ENCODE results near the gene COPS7A.
A peak's percentile ranks its signal among the peaks of the same experiment; 100 is the strongest.

The COPS7A gene

DNA sequence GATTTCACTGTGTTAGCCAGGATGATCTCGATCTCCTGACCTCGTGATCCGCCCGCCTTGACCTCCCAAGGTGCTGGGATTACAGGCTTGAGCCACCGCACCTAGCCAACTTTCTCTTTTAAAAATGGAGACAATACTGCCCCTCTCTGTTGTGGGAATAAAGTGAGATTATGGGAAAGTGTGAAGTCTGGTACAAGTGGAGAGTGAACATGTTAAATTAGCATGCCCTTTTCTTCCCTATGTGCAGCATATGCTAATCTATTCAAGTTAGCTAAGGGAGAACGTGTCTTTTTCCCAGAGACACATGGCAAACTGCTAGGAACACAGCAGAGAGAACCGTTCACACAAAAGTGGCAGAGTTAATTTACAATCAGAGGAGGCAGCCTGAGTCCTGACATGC is 1.5 kb downstream of the COPS7A start:
- Histone ChIP-seq H3K9me3 (replicated peaks; ENCODE audit: insufficient read depth, low read length) (no peaks in the 10 kb centered on the region), H4K20me1 (ENCODE audit: insufficient read depth, low read length) (no peaks in the 10 kb centered on the region), H3K9me2 (replicated peaks; ENCODE audit: insufficient read depth, low read length) (no peaks in the 10 kb centered on the region), H3F3A (ENCODE audit: insufficient read depth, low read length) (peaks cover 7% of the 10 kb centered on the region), H3K79me2 (ENCODE audit: low read length) (peaks cover 7% of the 10 kb centered on the region), H3K27ac (ENCODE audit: low read length) (no peak overlapping the region), H3K36me3 (replicated peaks; ENCODE audit: insufficient read depth, low read length) (0 out of 2 replicates have a peak, but pooled peaks cover 5% of the 10 kb centered on the region), H3K9ac (ENCODE audit: low read length) (no peak overlapping the region), H3K4me3 (ENCODE audit: low read length) (no peak overlapping the region), H2AFZ (ENCODE audit: low read length) (no peak overlapping the region), H3K27me3 (replicated peaks; ENCODE audit: insufficient read depth, low read length) (no peaks in the 10 kb centered on the region), H3K4me1 (ENCODE audit: low read length) (peaks cover 6% of the 10 kb centered on the region), H3K4me2 (ENCODE audit: low read depth, low read length) (peak overlapping the region; percentile 95; the same call in 1 of the 2 replicates)
- no peak for DNase-seq
- TF ChIP-seq EZH2phosphoT487 (IDR thresholded peaks at IDR 0.05; ENCODE audit: low read length) (no peak), CTCF (IDR thresholded peaks at IDR 0.05; ENCODE audit: low read length) (no peak), EZH2 (optimal IDR thresholded peaks at IDR 0.05; ENCODE audit: low read depth, low read length) (no peak)

GRCh38 chr12:6729186-6729585 is 5.3 kb downstream of the COPS7A start:
- Histone ChIP-seq H3K79me2 (ENCODE audit: low read length) (peaks cover 7% of the 10 kb centered on the region), H3K27ac (ENCODE audit: low read length) (no peak overlapping the region), H3K9me3 (replicated peaks; ENCODE audit: insufficient read depth, low read length) (no peaks in the 10 kb centered on the region), H3K27me3 (replicated peaks; ENCODE audit: insufficient read depth, low read length) (no peaks in the 10 kb centered on the region), H4K20me1 (ENCODE audit: insufficient read depth, low read length) (no peaks in the 10 kb centered on the region), H3F3A (ENCODE audit: insufficient read depth, low read length) (peaks cover 7% of the 10 kb centered on the region), H3K9ac (ENCODE audit: low read length) (no peak overlapping the region), H3K4me3 (ENCODE audit: low read length) (no peak overlapping the region), H3K9me2 (replicated peaks; ENCODE audit: insufficient read depth, low read length) (no peaks in the 10 kb centered on the region), H3K4me2 (ENCODE audit: low read depth, low read length) (no peak overlapping the region), H3K36me3 (replicated peaks; ENCODE audit: insufficient read depth, low read length) (0 out of 2 replicates have a peak, but pooled peaks cover 5% of the 10 kb centered on the region), H2AFZ (ENCODE audit: low read length) (no peak overlapping the region), H3K4me1 (ENCODE audit: low read length) (peaks cover 6% of the 10 kb centered on the region)
- no peak for DNase-seq
- TF ChIP-seq CTCF (IDR thresholded peaks at IDR 0.05; ENCODE audit: low read length) (no peak), EZH2 (optimal IDR thresholded peaks at IDR 0.05; ENCODE audit: low read depth, low read length) (no peak), EZH2phosphoT487 (IDR thresholded peaks at IDR 0.05; ENCODE audit: low read length) (no peak)

DNA sequence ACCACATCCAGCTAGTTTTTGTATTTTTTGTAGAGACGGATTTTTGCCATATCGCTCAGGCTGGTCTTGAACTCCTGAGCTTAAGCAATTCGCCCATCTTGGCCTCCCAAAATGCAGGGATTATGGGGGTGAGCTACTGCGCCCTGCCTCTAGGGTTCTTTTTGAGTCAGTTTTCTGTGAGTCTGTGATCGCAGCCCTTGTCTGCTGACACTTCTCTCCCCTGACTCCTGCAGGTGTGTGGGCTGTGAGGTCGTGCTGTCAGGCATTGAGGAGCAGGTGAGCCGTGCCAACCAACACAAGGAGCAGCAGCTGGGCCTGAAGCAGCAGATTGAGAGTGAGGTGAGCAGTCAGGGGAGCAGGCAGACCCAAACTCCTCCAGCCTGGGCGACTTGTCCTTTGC is 6.3 kb downstream of the COPS7A start:
- no peak overlapping the region for H3K9ac ChIP-seq (ENCODE audit: low read length)
- no peaks in the 10 kb centered on the region for H3K9me2 ChIP-seq (replicated peaks; ENCODE audit: insufficient read depth, low read length)
- no peaks in the 10 kb centered on the region for H3K79me2 ChIP-seq (ENCODE audit: low read length)
- no peak overlapping the region for H3K27ac ChIP-seq (ENCODE audit: low read length)
- H3K4me3 ChIP-seq (ENCODE audit: low read length), result no peak overlapping the region
- no peak overlapping the region for H2AFZ ChIP-seq (ENCODE audit: low read length)
- TF ChIP-seq EZH2 (optimal IDR thresholded peaks at IDR 0.05; ENCODE audit: low read depth, low read length) (no peak), EZH2phosphoT487 (IDR thresholded peaks at IDR 0.05; ENCODE audit: low read length) (no peak), CTCF (IDR thresholded peaks at IDR 0.05; ENCODE audit: low read length) (no peak)
- H3K4me1 ChIP-seq (ENCODE audit: low read length), result 0 out of 2 replicates have a peak, but pooled peaks cover 2% of the 10 kb centered on the region
- DNase-seq, result no peak
- H3K4me2 ChIP-seq (ENCODE audit: low read depth, low read length), result no peak overlapping the region
- no peaks in the 10 kb centered on the region for H3K9me3 ChIP-seq (replicated peaks; ENCODE audit: insufficient read depth, low read length)
- 0 out of 2 replicates have a peak, but pooled peaks cover 5% of the 10 kb centered on the region for H3K36me3 ChIP-seq (replicated peaks; ENCODE audit: insufficient read depth, low read length)
- H3F3A ChIP-seq (ENCODE audit: insufficient read depth, low read length), result peaks cover 5% of the 10 kb centered on the region; the same call in 1 of the 2 replicates
- no peaks in the 10 kb centered on the region for H4K20me1 ChIP-seq (ENCODE audit: insufficient read depth, low read length)
- H3K27me3 ChIP-seq (replicated peaks; ENCODE audit: insufficient read depth, low read length), result no peaks in the 10 kb centered on the region
